B cell (primary cell): ENCODE results near the gene MEGF8. TPM values are rescaled to one million over a fixed set of nuclear protein-coding genes. Genes with fewer than 3 reads are reported as not detected.

Experiments
- ATAC-seq: fragments of 200-7000 bp; cut with Tn5 transposase; one replicate; pipeline ENCODE4 v1.10.0; 2021; ENCODE audit warnings: low read depth, mild to moderate bottlenecking, moderate number of reproducible peaks, moderate library complexity
- CTCF ChIA-PET: fragments of 350-600 bp; sonication (Branson Sonifier 250); formaldehyde crosslinking; loops from one replicate; lab custom pipeline; 2021; ENCODE audit warnings: antibody characterized with exemption, inconsistent platforms; lab: Charles Lee
- POLR2A ChIA-PET: fragments of 350-600 bp; sonication (Branson Sonifier 250); formaldehyde crosslinking; loops from one replicate; lab custom pipeline; 2021; ENCODE audit warnings: antibody characterized with exemption; lab: Charles Lee
- DNase-seq: peaks from one replicate; pipeline ENCODE4 v3.0.0; 2013
- H2AFZ ChIP-seq: 2 replicates; pipeline ENCODE4 v1.6.1; 2012; ENCODE audit warnings: mild to moderate bottlenecking, low read depth, low read length; ENCODE audit not compliant: insufficient read depth, poor library complexity, severe bottlenecking
- H3K27ac ChIP-seq, 2 donors: 1 replicate in 1 of 2; 2 replicates in 1 of 2; pipeline ENCODE4 v1.5.1; 2012 to 2013; ENCODE audit warnings: low read length in 2 of 2, mild to moderate bottlenecking in 2 of 2, moderate library complexity in 1 of 2
- H3K27me3 ChIP-seq, 4 experiments: fragments of 200-600 bp in 1 of 4; sonication (generic) in 1 of 4; replicated peaks in 1 of 4; 1 replicate in 2 of 4; 2 replicates in 2 of 4; pipeline versions ENCODE4 v1.6.1 to v1.7.0; 2013 to 2016; ENCODE audit warnings: low read length in 3 of 4, mild to moderate bottlenecking in 2 of 4, mixed read lengths in 1 of 4, moderate library complexity in 1 of 4; ENCODE audit not compliant: insufficient read depth in 4 of 4, control insufficient read depth in 3 of 4; ENCODE audit errors: control extremely low read depth in 1 of 4
- H3K36me3 ChIP-seq, 2 experiments: replicated peaks in 1 of 2; 1 replicate in 1 of 2; 2 replicates in 1 of 2; pipeline versions ENCODE4 v1.6.1 to v1.7.1; 2013; ENCODE audit warnings: low read length in 1 of 2; ENCODE audit not compliant: insufficient read depth in 2 of 2, control insufficient read depth in 1 of 2; ENCODE audit errors: control extremely low read depth in 1 of 2, extremely low read depth in 1 of 2
- H3K4me1 ChIP-seq, 2 donors: fragments of 200-600 bp in 1 of 2; sonication (generic) in 1 of 2; 1 replicate in 1 of 2; 2 replicates in 1 of 2; pipeline versions ENCODE4 v1.5.1 to v1.6.1; 2013 to 2017; ENCODE audit warnings: low read length in 2 of 2; ENCODE audit not compliant: control insufficient read depth in 2 of 2, insufficient read depth in 2 of 2
- H3K4me2 ChIP-seq: replicated peaks from 2 replicates; pipeline ENCODE3; 2012; ENCODE audit warnings: mild to moderate bottlenecking, low read depth, low read length; ENCODE audit not compliant: poor library complexity, severe bottlenecking
- H3K4me3 ChIP-seq, 5 experiments: fragments of 200-600 bp in 1 of 5; sonication (generic) in 1 of 5; 1 replicate in 3 of 5; 2 replicates in 2 of 5; pipeline versions ENCODE4 v1.5.1 to v1.7.0; 2011 to 2016; ENCODE audit warnings: low read length in 4 of 5, mild to moderate bottlenecking in 4 of 5, low read depth in 2 of 5, control low read depth in 1 of 5, moderate library complexity in 1 of 5; ENCODE audit not compliant: insufficient read depth in 1 of 5; ENCODE audit errors: control extremely low read depth in 1 of 5, extremely low read depth in 1 of 5
- H3K79me2 ChIP-seq: fragments of 200-600 bp; sonication (generic); one replicate; pipeline ENCODE4 v1.6.0; 2016; ENCODE audit warnings: low read length; ENCODE audit not compliant: control insufficient read depth, insufficient read depth
- H3K9ac ChIP-seq: fragments of 200-600 bp; sonication (generic); 2 replicates; pipeline ENCODE4 v1.6.1; 2017; ENCODE audit warnings: mild to moderate bottlenecking, low read length, moderate library complexity
- H3K9me3 ChIP-seq, 3 donors: one replicate each; pipeline versions ENCODE4 v1.6.1 to v1.7.1; 2013; ENCODE audit warnings: low read length in 2 of 3; ENCODE audit not compliant: control insufficient read depth in 2 of 3, insufficient read depth in 1 of 3; ENCODE audit errors: control extremely low read depth in 1 of 3
- H4K20me1 ChIP-seq: 2 replicates; pipeline ENCODE4 v1.6.0; 2012; ENCODE audit warnings: mild to moderate bottlenecking, low read length; ENCODE audit not compliant: insufficient read depth, control insufficient read depth, poor library complexity, severe bottlenecking
- H3K27ac Mint-ChIP-seq: one replicate; pipeline ENCODE4 v1.8.0; 2021; ENCODE audit warnings: mixed read lengths
- H3K27me3 Mint-ChIP-seq: one replicate; pipeline ENCODE4 v1.8.0; 2021; ENCODE audit warnings: mixed read lengths
- H3K4me1 Mint-ChIP-seq: one replicate; pipeline ENCODE4 v1.8.0; 2021; ENCODE audit warnings: mixed read lengths
- H3K4me3 Mint-ChIP-seq: one replicate; pipeline ENCODE4 v1.8.0; 2021; ENCODE audit warnings: mixed read lengths
- H3K9me3 Mint-ChIP-seq: one replicate; pipeline ENCODE4 v1.8.0; 2022; ENCODE audit warnings: mixed read lengths; ENCODE audit not compliant: insufficient read depth
- CTCF ChIP-seq: fragments of 200-600 bp; IDR thresholded peaks from one replicate; pipeline ENCODE4 v1.8.0; 2022; ENCODE audit warnings: antibody characterized with exemption, mild to moderate bottlenecking
- EZH2 ChIP-seq: IDR thresholded peaks from 2 replicates; pipeline ENCODE4 v1.6.1; 2012; ENCODE audit warnings: borderline replicate concordance, low read depth, mild to moderate bottlenecking, moderate library complexity, low read length; ENCODE audit not compliant: insufficient read depth, poor library complexity, severe bottlenecking
- WGBS: methylation state at CpG from one replicate; pipeline ENCODE4 v1.1.5; 2013; ENCODE audit warnings: missing lambda C conversion rate; ENCODE audit not compliant: insufficient coverage; 5-methylcytosine and 5-hydroxymethylcytosine counted together
- intact Hi-C: fragments of 100-400 bp; cut with micrococcal nuclease; formaldehyde crosslinking; loops from one replicate; pipeline ENCODE4 v1.10.0; 2022
- polyA plus RNA-seq: library from polyadenylated mRNA; depleted of rRNA; stranded (reverse); fragments of >200 nt; gene quantifications from 2 replicates; pipeline ENCODE4 v1.2.3, GENCODE V29; 2012
- total RNA-seq, 2 donors: library from RNA; stranded (reverse); fragments of 120-200 nt in 1 of 2; gene quantifications; 1 replicate in 1 of 2; 2 replicates in 1 of 2; pipeline versions ENCODE4 v1.2.3 to v1.2.4, GENCODE V29; 2013 to 2022

MEGF8 gene
- total and polyA plus RNA-seq, 2 donors (not counting 1 experiment from before 2014, with no cell fraction given): 8.2 to 26.5 TPM

GRCh38 chr19:42356686-42357085 is 31.3 kb downstream of the MEGF8 start:
- H4K20me1 ChIP-seq: no peaks in the 10 kb centered on the region
- ChIA-PET POLR2A (no interaction called here), CTCF (no interaction called here)
- ATAC-seq (no peak), DNase-seq (no peak)
- Mint-ChIP-seq H3K27me3 (no peaks in the 10 kb centered on the region), H3K27ac (no peak overlapping the region), H3K9me3 (no peaks in the 10 kb centered on the region), H3K4me3 (no peak overlapping the region), H3K4me1 (peaks cover 8% of the 10 kb centered on the region)
- intact Hi-C loops: no loop called here
- no peak overlapping the region for H2AFZ ChIP-seq
- no peaks in the 10 kb centered on the region for H3K9me3 ChIP-seq
- TF ChIP-seq EZH2: no peak
- 99% methylated on average over 15 of the region's 15 CpGs for WGBS
- H3K4me3 ChIP-seq: no peak overlapping the region
- peaks cover 0 to 11% of the 10 kb centered on the region in 2 experiments for H3K36me3 ChIP-seq
- H3K27ac ChIP-seq: no peak overlapping the region
- no peaks in the 10 kb centered on the region for H3K79me2 ChIP-seq
- H3K4me2 ChIP-seq: no peak overlapping the region
- no peak overlapping the region for H3K9ac ChIP-seq
- H3K27me3 ChIP-seq: no peaks in the 10 kb centered on the region
- peaks cover 0 to 16% of the 10 kb centered on the region in 2 donors for H3K4me1 ChIP-seq

GRCh38 chr19:42357290-42357689 is 31.9 kb downstream of the MEGF8 start:
- Histone ChIP-seq H3K4me2 (no peak overlapping the region), H3K36me3 (peaks cover 0 to 11% of the 10 kb centered on the region in 2 experiments), H2AFZ (no peak overlapping the region), H3K79me2 (no peaks in the 10 kb centered on the region), H3K9me3 (no peaks in the 10 kb centered on the region), H3K27me3 (no peaks in the 10 kb centered on the region), H3K9ac (no peak overlapping the region), H4K20me1 (no peaks in the 10 kb centered on the region), H3K4me3 (no peak overlapping the region), H3K27ac (no peak overlapping the region), H3K4me1 (peaks cover 0 to 12% of the 10 kb centered on the region in 2 donors)
- no peak overlapping the region for H3K4me3 Mint-ChIP-seq
- DNase-seq: no peak
- WGBS: 94% methylated on average over 9 of the region's 12 CpGs
- peak overlapping the region; percentile 1 for H3K27ac Mint-ChIP-seq
- peaks cover 11% of the 10 kb centered on the region for H3K4me1 Mint-ChIP-seq
- TF ChIP-seq EZH2: no peak
- no peak for TF ChIP-seq CTCF
- intact Hi-C loops: no loop called here
- ChIA-PET POLR2A (no interaction called here), CTCF (interaction anchor here (0.6 kb wide), 1 partner anchor 24 kb away, joined by 3 read pairs; no protein-coding TSS in a partner anchor)
- no peak for ATAC-seq
- no peaks in the 10 kb centered on the region for H3K9me3 Mint-ChIP-seq
- H3K27me3 Mint-ChIP-seq: no peaks in the 10 kb centered on the region
